Uterus (tissue), 4 donors: ENCODE results near the gene GBE1. TPM values are rescaled to one million over a fixed set of nuclear protein-coding genes. Genes with fewer than 3 reads are reported as not detected.

Source experiments
- DNase-seq, 2 donors: peaks; one replicate each; pipeline ENCODE4 v3.0.0-alpha.2; 2019 to 2020
- H3K27ac ChIP-seq, 2 donors: fragments of 200-600 bp; sonication (generic); 1 replicate in 1 of 2; 2 replicates in 1 of 2; pipeline ENCODE4 v1.5.1; 2016 to 2018
- H3K27me3 ChIP-seq, 2 donors: fragments of 200-600 bp; sonication (generic); one replicate each; pipeline ENCODE4 v1.5.1; 2018 to 2019; ENCODE audit warnings: control low read depth in 1 of 2
- H3K36me3 ChIP-seq, 2 donors: fragments of 200-600 bp; sonication (generic); one replicate each; pipeline ENCODE4 v1.5.1; 2019; ENCODE audit warnings: control low read depth in 1 of 2
- H3K4me1 ChIP-seq, 2 donors: fragments of 200-600 bp; sonication (generic); one replicate each; pipeline ENCODE4 v1.5.1; 2018 to 2019; ENCODE audit warnings: control low read depth in 1 of 2
- H3K4me3 ChIP-seq, 2 donors: fragments of 200-600 bp; sonication (generic); 1 replicate in 1 of 2; 2 replicates in 1 of 2; pipeline ENCODE4 v1.5.1; 2018 to 2019; ENCODE audit warnings: mild to moderate bottlenecking in 1 of 2
- H3K9me3 ChIP-seq, 2 donors: fragments of 200-600 bp; sonication (generic); one replicate each; pipeline ENCODE4 v1.5.1; 2019; ENCODE audit warnings: control low read depth in 1 of 2
- CTCF ChIP-seq, 4 experiments: fragments of 200-600 bp in 2 of 4; fragments of 450-650 bp in 2 of 4; sonication (generic) in 2 of 4; IDR thresholded peaks; one replicate each; pipeline ENCODE4 v1.5.1; 2016 to 2019; ENCODE audit warnings: antibody characterized with exemption in 4 of 4, mild to moderate bottlenecking in 2 of 4, moderate library complexity in 1 of 4
- POLR2A ChIP-seq, 2 donors: fragments of 450-650 bp; IDR thresholded peaks; one replicate each; pipeline ENCODE4 v1.6.1; 2016; ENCODE audit warnings: antibody characterized with exemption in 2 of 2, mild to moderate bottlenecking in 1 of 2, moderate library complexity in 1 of 2
- intact Hi-C: fragments of 100-400 bp; cut with DNase I; formaldehyde crosslinking; loops from one replicate; pipeline ENCODE4 v1.15.1; 2023; ENCODE audit warnings: low total_unique reads
- total RNA-seq, 4 donors: library from RNA; depleted of rRNA in 3 of 4; stranded (reverse); fragments of >200 nt in 3 of 4; gene quantifications; one replicate each; pipeline versions ENCODE4 v1.1.0 to v1.2.4, GENCODE V29; 2014 to 2023
- donor health status: DM: yes; HTN: yes; CAD: no.

Gene GBE1
- total RNA-seq, 4 donors from 2014 or later, result 9.2 to 33.8 (median 24.9) TPM

GRCh38 chr3:81476692-81477091, 284.8 kb downstream of the GBE1 start:
- DNase-seq, result no peak
- no peak overlapping the region for H3K4me3 ChIP-seq
- intact Hi-C loops, result no loop called here
- no peaks in the 10 kb centered on the region for H3K4me1 ChIP-seq
- H3K36me3 ChIP-seq, result no peaks in the 10 kb centered on the region
- H3K9me3 ChIP-seq, result no peaks in the 10 kb centered on the region
- TF ChIP-seq CTCF (IDR thresholded peaks at IDR 0.05) (no peak), POLR2A (IDR thresholded peaks at IDR 0.05) (no peak)
- no peaks in the 10 kb centered on the region for H3K27me3 ChIP-seq
- H3K27ac ChIP-seq, result no peak overlapping the region

- no peaks in the 10 kb centered on the region for H3K27me3 ChIP-seq
- H3K27ac ChIP-seq, result no peak overlapping the region
- intact Hi-C loops, result no loop called here
- no peaks in the 10 kb centered on the region for H3K4me1 ChIP-seq
- no peaks in the 10 kb centered on the region for H3K36me3 ChIP-seq
- TF ChIP-seq CTCF (IDR thresholded peaks at IDR 0.05) (no peak), POLR2A (IDR thresholded peaks at IDR 0.05) (no peak)
- H3K9me3 ChIP-seq, result no peaks in the 10 kb centered on the region
- no peak overlapping the region for H3K4me3 ChIP-seq
- no peak for DNase-seq
Observed at GRCh38 chr3:81472600-81473362, 288.7 kb downstream of the GBE1 start.

- H3K27me3 ChIP-seq, result no peaks in the 10 kb centered on the region
- no peaks in the 10 kb centered on the region for H3K9me3 ChIP-seq
- H3K36me3 ChIP-seq, result no peaks in the 10 kb centered on the region
- TF ChIP-seq CTCF (IDR thresholded peaks at IDR 0.05) (no peak), POLR2A (IDR thresholded peaks at IDR 0.05) (no peak)
- DNase-seq, result no peak
- H3K4me3 ChIP-seq, result no peak overlapping the region
- no peaks in the 10 kb centered on the region for H3K4me1 ChIP-seq
- H3K27ac ChIP-seq, result no peak overlapping the region
- intact Hi-C loops, result no loop called here
Observed at GRCh38 chr3:81470524-81471278, 290.7 kb downstream of the GBE1 start.

- DNase-seq, result no peak
- H3K9me3 ChIP-seq, result no peaks in the 10 kb centered on the region
- no peaks in the 10 kb centered on the region for H3K36me3 ChIP-seq
- intact Hi-C loops, result no loop called here
- TF ChIP-seq POLR2A (IDR thresholded peaks at IDR 0.05) (no peak), CTCF (IDR thresholded peaks at IDR 0.05) (no peak)
- no peak overlapping the region for H3K27ac ChIP-seq
- H3K27me3 ChIP-seq, result no peaks in the 10 kb centered on the region
- no peaks in the 10 kb centered on the region for H3K4me1 ChIP-seq
- H3K4me3 ChIP-seq, result no peak overlapping the region
Observed at GRCh38 chr3:81468391-81468790, 293.1 kb downstream of the GBE1 start.

GRCh38 chr3:81466201-81466560, 295.3 kb downstream of the GBE1 start:
- intact Hi-C loops, result no loop called here
- H3K4me1 ChIP-seq, result no peaks in the 10 kb centered on the region
- H3K4me3 ChIP-seq, result no peak overlapping the region
- no peaks in the 10 kb centered on the region for H3K9me3 ChIP-seq
- H3K27ac ChIP-seq, result no peak overlapping the region
- TF ChIP-seq POLR2A (IDR thresholded peaks at IDR 0.05) (no peak), CTCF (IDR thresholded peaks at IDR 0.05) (no peak)
- H3K27me3 ChIP-seq, result no peaks in the 10 kb centered on the region
- no peak for DNase-seq
- H3K36me3 ChIP-seq, result no peaks in the 10 kb centered on the region
